H1 (cell line): Measurements from ENCODE around the gene HHAT. TPM values are rescaled to one million over a fixed set of nuclear protein-coding genes. Genes with fewer than 3 reads are reported as not detected.

ENCODE experiments used
- GABPA ChIP-seq: IDR thresholded peaks from 2 replicates; pipeline ENCODE4 v1.6.1; 2011; ENCODE audit warnings: mild to moderate bottlenecking, low read length, moderate library complexity, borderline replicate concordance; ENCODE audit not compliant: insufficient read depth
- TEAD4 ChIP-seq: IDR thresholded peaks from 2 replicates; pipeline ENCODE4 v1.6.1; 2012; ENCODE audit warnings: low read depth, low read length, inconsistent platforms, mixed read lengths
- polyA plus RNA-seq, 7 experiments: library from polyadenylated mRNA; depleted of rRNA in 3 of 7; stranded (reverse) in 5 of 7; unstranded in 2 of 7; fragments of >200 nt in 5 of 7; fragments of 200-250 nt in 2 of 7; gene quantifications; 1 replicate in 5 of 7; 2 replicates in 1 of 7; 4 replicates in 1 of 7; pipeline versions ENCODE4 v1.2.1 to v1.2.3, GENCODE V29; 2011 to 2013; ENCODE audit warnings: missing spikeins in 2 of 7, mixed read lengths in 2 of 7
- total RNA-seq: library from RNA; stranded (reverse); fragmentation: NEBNext Ultra II Directional; extraction: Animal tissue kit (Norgen Biotek cat#: 25700); gene quantifications from 2 replicates; pipeline ENCODE4 v1.2.1, GENCODE V29; 2021

HHAT gene
- total and polyA plus RNA-seq, 2 of the 8 experiments (the other 6 are each of a cell fraction or from before 2014, with no cell fraction given) = 0.15 to 0.51 TPM

GRCh38 chr1:210366767-210367166 lies 38.1 kb downstream of the HHAT start (continued):
- no peak for TF ChIP-seq TEAD4
- no peak for TF ChIP-seq GABPA
